Brain microvascular endothelial cell (primary cell): ENCODE data around the gene OPN3.

ENCODE experiments used
- DNase-seq: peaks from one replicate; pipeline ENCODE4 v3.0.0-alpha.2; 2020
- H3K27ac ChIP-seq: fragments of 250-450 bp; sonication (Bioruptor Pico); 2 replicates; pipeline ENCODE4 v1.5.1; 2020; ENCODE audit warnings: mild to moderate bottlenecking, moderate library complexity
- H3K27me3 ChIP-seq: fragments of 250-450 bp; sonication (Bioruptor Pico); replicated peaks from 2 replicates; pipeline ENCODE4 v1.5.1; 2020; ENCODE audit warnings: mild to moderate bottlenecking
- H3K36me3 ChIP-seq: fragments of 250-450 bp; sonication (Bioruptor Pico); replicated peaks from 2 replicates; pipeline ENCODE4 v1.5.1; 2020; ENCODE audit warnings: mild to moderate bottlenecking
- H3K4me3 ChIP-seq: 2 replicates; pipeline ENCODE4 v1.5.1; 2011; ENCODE audit warnings: low read depth, mild to moderate bottlenecking, control low read depth, low read length, moderate library complexity
- in situ Hi-C: cut with HindIII; loops from 2 replicates; pipeline ENCODE4 v1.10.0; 2017; ENCODE audit warnings: low sequenced_read_pairs, low pct_ligation_motif_present
- TF ChIP-seq, protein P1 (sequence below): IDR thresholded peaks from 2 replicates; pipeline ENCODE4 v1.5.1; 2011; ENCODE audit warnings: low read depth, mild to moderate bottlenecking, moderate library complexity, low read length, control low read depth, inconsistent platforms; ENCODE audit errors: missing control alignments

The OPN3 gene

DNA sequence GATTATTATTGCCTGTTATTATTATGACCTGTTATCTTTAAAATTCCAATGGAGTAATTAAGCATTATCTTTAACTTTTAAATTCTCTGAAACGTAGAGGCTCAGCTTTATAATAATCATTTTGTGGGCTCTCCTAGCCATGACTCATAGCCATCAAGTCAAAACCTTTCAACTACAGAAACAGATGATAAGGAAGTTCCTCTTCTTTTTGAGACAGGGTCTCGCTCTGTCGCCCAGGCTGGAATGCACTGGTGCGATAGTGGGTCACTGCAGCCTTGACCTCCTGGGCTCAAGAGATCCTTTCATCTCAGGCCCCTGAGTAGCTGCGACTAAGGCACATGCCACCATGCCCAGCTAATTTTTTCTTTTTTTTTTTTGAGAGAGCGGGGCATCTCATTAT lies 43.5 kb downstream of the OPN3 start:
- Histone ChIP-seq H3K36me3 (no peaks in the 10 kb centered on the region), H3K27me3 (no peaks in the 10 kb centered on the region), H3K27ac (no peak overlapping the region), H3K4me3 (no peak overlapping the region)
- TF ChIP-seq, protein P1, sequence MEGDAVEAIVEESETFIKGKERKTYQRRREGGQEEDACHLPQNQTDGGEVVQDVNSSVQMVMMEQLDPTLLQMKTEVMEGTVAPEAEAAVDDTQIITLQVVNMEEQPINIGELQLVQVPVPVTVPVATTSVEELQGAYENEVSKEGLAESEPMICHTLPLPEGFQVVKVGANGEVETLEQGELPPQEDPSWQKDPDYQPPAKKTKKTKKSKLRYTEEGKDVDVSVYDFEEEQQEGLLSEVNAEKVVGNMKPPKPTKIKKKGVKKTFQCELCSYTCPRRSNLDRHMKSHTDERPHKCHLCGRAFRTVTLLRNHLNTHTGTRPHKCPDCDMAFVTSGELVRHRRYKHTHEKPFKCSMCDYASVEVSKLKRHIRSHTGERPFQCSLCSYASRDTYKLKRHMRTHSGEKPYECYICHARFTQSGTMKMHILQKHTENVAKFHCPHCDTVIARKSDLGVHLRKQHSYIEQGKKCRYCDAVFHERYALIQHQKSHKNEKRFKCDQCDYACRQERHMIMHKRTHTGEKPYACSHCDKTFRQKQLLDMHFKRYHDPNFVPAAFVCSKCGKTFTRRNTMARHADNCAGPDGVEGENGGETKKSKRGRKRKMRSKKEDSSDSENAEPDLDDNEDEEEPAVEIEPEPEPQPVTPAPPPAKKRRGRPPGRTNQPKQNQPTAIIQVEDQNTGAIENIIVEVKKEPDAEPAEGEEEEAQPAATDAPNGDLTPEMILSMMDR: no peak
- in situ Hi-C loops: no loop called here
- no peak for DNase-seq

DNA sequence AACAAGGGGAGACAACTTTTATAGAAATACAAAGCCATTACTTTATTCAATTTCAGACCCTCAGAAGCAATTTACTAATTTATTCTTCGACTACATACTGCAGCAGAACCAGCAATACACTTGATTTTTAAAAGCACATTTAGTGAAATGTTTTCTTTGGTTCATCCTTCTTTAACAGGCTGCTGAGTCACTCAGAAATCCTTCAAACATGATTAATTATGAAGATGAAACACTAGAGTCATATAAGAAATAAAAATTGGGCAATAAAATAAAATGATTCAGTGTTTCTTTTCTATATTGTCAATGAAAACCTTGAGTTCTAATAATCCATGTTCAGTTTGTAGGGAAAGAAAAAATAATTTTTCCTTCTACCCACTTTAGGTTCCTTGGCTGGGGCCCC lies 47.0 kb downstream of the OPN3 start:
- Histone ChIP-seq H3K4me3 (no peak overlapping the region), H3K27ac (no peak overlapping the region), H3K27me3 (no peaks in the 10 kb centered on the region), H3K36me3 (no peaks in the 10 kb centered on the region)
- in situ Hi-C loops: no loop called here
- TF ChIP-seq, protein P1: no peak
- no peak for DNase-seq

DNA sequence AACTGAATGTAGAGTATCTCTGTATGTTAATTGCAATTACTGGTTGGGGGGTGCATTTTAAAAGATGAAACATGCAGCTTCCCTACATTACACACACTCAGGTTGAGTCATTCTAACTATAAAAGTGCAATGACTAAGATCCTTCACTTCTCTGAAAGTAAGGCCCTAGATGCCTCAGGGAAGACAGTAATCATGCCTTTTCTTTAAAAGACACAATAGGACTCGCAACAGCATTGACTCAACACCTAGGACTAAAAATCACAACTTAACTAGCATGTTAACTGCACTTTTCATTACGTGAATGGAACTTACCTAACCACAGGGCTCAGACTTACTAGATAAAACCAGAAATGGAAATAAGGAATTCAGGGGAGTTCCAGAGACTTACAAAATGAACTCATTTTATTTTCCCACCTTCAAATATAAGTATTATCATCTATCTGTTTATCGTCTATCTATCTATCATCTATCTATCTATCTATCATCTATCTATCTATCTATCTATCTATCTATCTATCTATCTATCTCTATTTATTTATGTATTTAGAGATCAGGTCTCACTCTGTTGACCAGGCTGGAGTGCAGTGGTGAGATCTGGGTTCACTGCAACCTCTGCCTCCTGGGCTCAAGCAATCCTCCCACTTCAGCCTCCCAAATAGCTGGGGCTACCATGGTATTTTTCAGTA lies 47.8 kb downstream of the OPN3 start:
- Histone ChIP-seq H3K27ac (no peak overlapping the region), H3K36me3 (no peaks in the 10 kb centered on the region), H3K4me3 (no peak overlapping the region), H3K27me3 (no peaks in the 10 kb centered on the region)
- no peak for DNase-seq
- in situ Hi-C loops: no loop called here
- TF ChIP-seq, protein P1: no peak

DNA sequence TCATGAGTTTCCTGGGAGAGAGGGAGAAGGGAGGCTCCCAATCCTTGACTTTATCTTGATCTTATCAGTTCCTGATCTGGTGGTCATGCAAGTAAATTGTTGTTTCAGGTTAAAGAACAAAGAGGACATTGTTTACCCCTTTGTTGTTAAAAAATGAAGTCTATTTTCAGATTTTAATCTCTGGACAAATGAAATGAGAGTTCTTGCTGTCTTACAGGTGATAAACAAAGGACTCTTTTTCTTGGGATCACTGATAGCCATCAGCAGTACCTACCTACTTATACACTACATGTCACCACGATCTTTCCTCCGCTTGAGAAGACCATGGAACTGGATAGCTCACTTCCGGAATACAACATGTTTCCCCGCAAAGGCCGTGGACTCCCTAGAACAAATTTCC lies 48.4 kb downstream of the OPN3 start:
- H3K27ac ChIP-seq: no peak overlapping the region
- no peak for DNase-seq
- H3K27me3 ChIP-seq: no peaks in the 10 kb centered on the region
- H3K36me3 ChIP-seq: no peaks in the 10 kb centered on the region
- TF ChIP-seq, protein P1: no peak
- in situ Hi-C loops: no loop called here
- no peak overlapping the region for H3K4me3 ChIP-seq

DNA sequence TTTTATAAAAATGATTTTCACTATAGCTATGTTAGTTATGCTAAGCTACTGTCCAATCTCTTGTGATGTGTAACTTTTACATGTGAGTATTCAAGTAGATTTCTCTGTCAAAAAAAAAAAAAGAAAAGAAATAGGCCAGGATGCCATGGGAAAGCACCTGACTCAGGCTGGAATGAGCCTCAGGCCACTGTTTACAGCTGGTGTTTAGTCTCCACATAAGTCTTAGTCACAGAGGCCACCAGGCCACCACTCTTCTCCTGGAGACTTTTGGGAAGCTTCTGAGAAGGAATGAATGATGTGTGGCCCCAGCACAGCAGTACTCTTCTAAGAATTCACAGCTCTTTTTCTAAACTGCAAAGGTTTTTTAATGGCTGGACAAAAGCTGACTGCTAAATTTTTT lies 48.9 kb downstream of the OPN3 start:
- TF ChIP-seq, protein P1: no peak
- Histone ChIP-seq H3K36me3 (no peaks in the 10 kb centered on the region), H3K27ac (no peak overlapping the region), H3K4me3 (no peak overlapping the region), H3K27me3 (no peaks in the 10 kb centered on the region)
- in situ Hi-C loops: no loop called here
- no peak for DNase-seq

DNA sequence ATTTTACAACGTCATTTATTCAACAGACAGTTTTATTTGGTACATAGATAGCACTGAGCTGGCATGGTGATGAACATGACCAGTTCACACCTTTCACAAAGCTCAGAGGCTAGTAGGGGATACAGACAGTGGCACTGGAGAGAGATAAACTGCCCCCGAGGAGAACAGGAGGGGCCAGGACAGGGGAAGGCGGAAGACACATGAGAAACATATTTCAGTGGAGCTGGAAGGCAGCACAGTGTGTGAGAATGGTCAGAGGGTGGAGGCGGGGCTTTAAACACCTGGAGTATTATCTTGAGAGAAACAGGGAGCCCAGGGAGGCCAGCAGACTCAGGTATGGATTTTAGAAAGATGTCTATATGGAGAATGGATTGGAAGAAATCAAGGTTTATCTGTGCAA lies 49.5 kb downstream of the OPN3 start:
- no peak overlapping the region for H3K27ac ChIP-seq
- H3K36me3 ChIP-seq: no peaks in the 10 kb centered on the region
- in situ Hi-C loops: no loop called here
- H3K27me3 ChIP-seq: no peaks in the 10 kb centered on the region
- TF ChIP-seq, protein P1: no peak
- no peak for DNase-seq
- no peak overlapping the region for H3K4me3 ChIP-seq
